GM23248 (cell line): Measurements from ENCODE around the gene PTPN5.

Experiments used
- EZH2 ChIP-seq: fragments of 200-600 bp; sonication (generic); IDR thresholded peaks from 2 replicates; pipeline ENCODE4 v1.6.1; 2018; ENCODE audit warnings: antibody characterized with exemption, mild to moderate bottlenecking; ENCODE audit not compliant: insufficient read depth, poor library complexity, severe bottlenecking
- EZH2phosphoT487 ChIP-seq: fragments of 200-600 bp; sonication (generic); IDR thresholded peaks from 2 replicates; pipeline ENCODE4 v1.6.1; 2018; ENCODE audit warnings: antibody characterized with exemption, moderate library complexity, mild to moderate bottlenecking, low read depth; ENCODE audit not compliant: insufficient read depth

DNA sequence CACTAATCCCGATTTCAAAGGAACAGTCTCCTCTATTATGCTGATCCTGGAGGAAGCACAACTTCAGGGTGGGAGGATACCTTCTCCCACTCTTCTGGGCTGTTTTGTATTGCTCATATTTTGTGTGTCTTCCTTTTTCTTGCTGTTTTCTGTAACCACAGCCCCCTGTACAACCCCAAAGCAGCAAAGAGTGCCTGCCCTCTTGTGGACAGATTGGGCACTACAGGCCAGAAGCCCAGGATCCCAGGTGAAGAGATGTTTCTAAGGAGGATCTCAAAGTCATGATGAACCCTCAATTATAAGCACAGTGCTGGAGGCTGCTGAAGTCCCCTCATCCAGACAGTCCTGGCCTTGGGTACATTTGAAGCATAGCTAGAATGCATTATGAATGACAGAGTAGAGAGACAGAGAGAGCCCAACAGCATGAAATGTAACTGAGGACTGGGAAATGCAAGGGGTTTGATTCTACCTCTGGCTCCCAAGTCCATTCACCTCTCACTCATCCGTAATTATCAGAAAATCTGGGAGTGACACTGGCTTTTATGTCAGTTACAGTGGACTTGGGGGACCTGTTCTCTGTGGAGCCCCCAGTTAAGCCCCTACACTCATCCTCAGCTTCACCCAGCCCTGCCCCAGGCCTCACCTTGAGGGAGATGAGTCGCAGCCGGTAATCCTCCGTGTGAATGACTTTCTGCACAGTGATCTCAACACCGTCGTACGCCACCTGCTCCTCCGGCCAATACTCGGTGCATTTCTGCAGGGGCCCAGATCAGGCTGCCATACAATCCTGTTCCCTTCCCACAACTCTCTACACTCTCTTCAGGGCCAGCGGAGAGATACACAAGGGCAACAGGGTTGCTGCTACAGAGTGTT is 59.4 kb downstream of the PTPN5 start:
- TF ChIP-seq EZH2phosphoT487, result no peak
- no peak for TF ChIP-seq EZH2
